ENCODE data around the gene ANXA6. TPM values are rescaled to one million over a fixed set of nuclear protein-coding genes. Genes with fewer than 3 reads are reported as not detected.

The ANXA6 gene
- 100 to 1,000 TPM; 233 to 333 (median 259) TPM for total RNA-seq
- 100 to 1,000 TPM in 1 of 3 donors, 10 to 100 TPM in 2; 22.9 to 121 (median 45.0) TPM for polyA plus RNA-seq

GRCh38 chr5:151157426-151158286 is at the start of gene ANXA6:
Gene ANXA6 (minus strand): TSS chr5:151157779. CDS start chr5:151147901, 9,878 bp downstream.
- H3K36me3 ChIP-seq, result no peaks in the 10 kb centered on the region
- TF ChIP-seq POLR2A (IDR thresholded peaks at IDR 0.05), result peak; percentile 60 to 72
- TF ChIP-seq, protein P1, sequence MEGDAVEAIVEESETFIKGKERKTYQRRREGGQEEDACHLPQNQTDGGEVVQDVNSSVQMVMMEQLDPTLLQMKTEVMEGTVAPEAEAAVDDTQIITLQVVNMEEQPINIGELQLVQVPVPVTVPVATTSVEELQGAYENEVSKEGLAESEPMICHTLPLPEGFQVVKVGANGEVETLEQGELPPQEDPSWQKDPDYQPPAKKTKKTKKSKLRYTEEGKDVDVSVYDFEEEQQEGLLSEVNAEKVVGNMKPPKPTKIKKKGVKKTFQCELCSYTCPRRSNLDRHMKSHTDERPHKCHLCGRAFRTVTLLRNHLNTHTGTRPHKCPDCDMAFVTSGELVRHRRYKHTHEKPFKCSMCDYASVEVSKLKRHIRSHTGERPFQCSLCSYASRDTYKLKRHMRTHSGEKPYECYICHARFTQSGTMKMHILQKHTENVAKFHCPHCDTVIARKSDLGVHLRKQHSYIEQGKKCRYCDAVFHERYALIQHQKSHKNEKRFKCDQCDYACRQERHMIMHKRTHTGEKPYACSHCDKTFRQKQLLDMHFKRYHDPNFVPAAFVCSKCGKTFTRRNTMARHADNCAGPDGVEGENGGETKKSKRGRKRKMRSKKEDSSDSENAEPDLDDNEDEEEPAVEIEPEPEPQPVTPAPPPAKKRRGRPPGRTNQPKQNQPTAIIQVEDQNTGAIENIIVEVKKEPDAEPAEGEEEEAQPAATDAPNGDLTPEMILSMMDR (IDR thresholded peaks at IDR 0.05), result no peak
- no peak for TF ChIP-seq EP300 (IDR thresholded peaks at IDR 0.05)
- TF ChIP-seq POLR2AphosphoS5 (IDR thresholded peaks at IDR 0.05), result peak; percentile 77 to 91 (median 87)
- intact Hi-C loops (cut with DNase I), result loop anchor here (5.0 kb wide), 1 partner anchor 65 kb away; the partner anchor contains the start of gene CCDC69
- H3K27me3 ChIP-seq, result no peaks in the 10 kb centered on the region
- H3K27ac ChIP-seq, result peak within 1 kb of the TSS; percentile 88 to 97 (median 93)
- no peaks in the 10 kb centered on the region for H3K9me3 ChIP-seq
- H3K4me1 ChIP-seq, result peaks cover 0 to 56% (median 52%) of the 10 kb centered on the region in 4 donors
- peak within 1 kb of the TSS; percentile 74 to 92 (median 82) for H3K4me3 ChIP-seq
- DNase-seq, result peak; percentile 95
- 1 to 2% methylated on average over 60 of the region's 60 CpGs for WGBS, 2 donors

- H3K4me3 ChIP-seq, result no peak overlapping the region
Measured at GRCh38 chr5:151205411-151205810, 47.8 kb upstream of the ANXA6 start.

GRCh38 chr5:151204051-151204450 is 46.5 kb upstream of the ANXA6 start:
- Histone ChIP-seq H3K27me3 (no peaks in the 10 kb centered on the region), H3K27ac (no peak overlapping the region), H3K36me3 (peaks cover 4 to 36% (median 22%) of the 10 kb centered on the region in 4 donors), H3K4me1 (peaks cover 0 to 26% (median 24%) of the 10 kb centered on the region in 4 donors), H3K9me3 (no peaks in the 10 kb centered on the region), H3K4me3 (no peak overlapping the region)
- 79 to 87% methylated on average over 5 of the region's 5 CpGs for WGBS, 2 donors
- TF ChIP-seq POLR2A (IDR thresholded peaks at IDR 0.05) (no peak), POLR2AphosphoS5 (IDR thresholded peaks at IDR 0.05) (no peak), EP300 (IDR thresholded peaks at IDR 0.05) (no peak)
- TF ChIP-seq, protein P1 (IDR thresholded peaks at IDR 0.05), result no peak
- no peak for DNase-seq
- intact Hi-C loops (cut with DNase I), result no loop called here

More at GRCh38 chr5:151205411-151205810, 47.8 kb upstream of the ANXA6 start:
- intact Hi-C loops (cut with DNase I), result no loop called here
- TF ChIP-seq EP300 (IDR thresholded peaks at IDR 0.05) (no peak), POLR2AphosphoS5 (IDR thresholded peaks at IDR 0.05) (no peak), POLR2A (IDR thresholded peaks at IDR 0.05) (no peak)
- TF ChIP-seq, protein P1 (IDR thresholded peaks at IDR 0.05), result no peak
- H3K4me1 ChIP-seq, result peaks cover 0 to 39% (median 30%) of the 10 kb centered on the region in 4 donors
- DNase-seq, result no peak
- peaks cover 3 to 22% (median 11%) of the 10 kb centered on the region in 4 donors for H3K36me3 ChIP-seq
- no peaks in the 10 kb centered on the region for H3K9me3 ChIP-seq
- H3K27ac ChIP-seq, result peak overlapping the region in 1 of 4 donors; percentile 3
- no peaks in the 10 kb centered on the region for H3K27me3 ChIP-seq
- WGBS, 2 donors, result 92 to 93% methylated on average over 10 of the region's 10 CpGs

GRCh38 chr5:151202381-151203139 is 45.0 kb upstream of the ANXA6 start:
- peaks cover 0 to 11% (median 10%) of the 10 kb centered on the region in 4 donors for H3K4me1 ChIP-seq
- no peak overlapping the region for H3K4me3 ChIP-seq
- no peak for TF ChIP-seq POLR2A (IDR thresholded peaks at IDR 0.05)
- TF ChIP-seq, protein P1 (IDR thresholded peaks at IDR 0.05), result no peak
- TF ChIP-seq EP300 (IDR thresholded peaks at IDR 0.05), result no peak
- no peak for TF ChIP-seq POLR2AphosphoS5 (IDR thresholded peaks at IDR 0.05)
- intact Hi-C loops (cut with DNase I), result no loop called here
- H3K27me3 ChIP-seq, result no peaks in the 10 kb centered on the region
- peaks cover 4 to 51% (median 27%) of the 10 kb centered on the region in 4 donors for H3K36me3 ChIP-seq
- no peaks in the 10 kb centered on the region for H3K9me3 ChIP-seq
- WGBS, 2 donors, result 54 to 58% methylated on average over 5 of the region's 5 CpGs
- peak overlapping the region in 1 of 4 donors; percentile 18 for H3K27ac ChIP-seq
- DNase-seq, result no peak
